ENCODE results near the gene ZNF417. TPM values are rescaled to one million over a fixed set of nuclear protein-coding genes. Genes with fewer than 3 reads are reported as not detected.
"Not testable (repeated sequence)": the region's sequence is repeated elsewhere in the genome, so short reads cannot be mapped to it uniquely, and the experiment has no call there.

ZNF417 gene
- total RNA-seq, 2 donors from 2014 or later, result 7.5 TPM

DNA sequence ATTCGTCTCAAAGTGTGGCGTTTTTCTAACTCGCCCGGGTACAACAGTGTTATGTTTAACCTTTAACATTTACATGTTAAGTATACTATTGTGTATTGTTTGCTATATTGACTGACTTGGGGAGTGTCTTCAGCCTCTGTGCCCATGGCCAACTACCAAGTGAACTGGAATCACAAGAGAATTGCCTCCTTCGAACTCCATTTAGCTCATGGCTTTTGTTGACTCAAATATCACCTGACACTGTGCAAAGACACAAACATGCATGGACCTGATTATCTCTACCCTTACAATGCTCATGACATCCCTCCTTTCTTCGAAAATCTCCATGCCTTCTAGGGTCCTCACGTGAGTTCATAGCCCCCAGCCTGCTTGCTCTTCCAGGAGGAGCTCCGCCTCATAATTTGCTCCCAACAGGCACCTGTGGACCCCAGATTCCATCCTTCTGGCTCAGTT is 28.3 kb downstream of the ZNF417 start:
- Histone ChIP-seq H3K27me3 (no peaks in the 10 kb centered on the region), H3K4me3 (peak overlapping the region; percentile 66 to 76), H3K9me3 (no peaks in the 10 kb centered on the region), H3K4me1 (peaks cover 0 to 14% of the 10 kb centered on the region in 2 donors), H3K27ac (peak overlapping the region; percentile 72 to 81), H3K36me3 (peaks cover 6% of the 10 kb centered on the region)
- no peak for DNase-seq (ENCODE audit: low spot score)
- TF ChIP-seq, protein P1, sequence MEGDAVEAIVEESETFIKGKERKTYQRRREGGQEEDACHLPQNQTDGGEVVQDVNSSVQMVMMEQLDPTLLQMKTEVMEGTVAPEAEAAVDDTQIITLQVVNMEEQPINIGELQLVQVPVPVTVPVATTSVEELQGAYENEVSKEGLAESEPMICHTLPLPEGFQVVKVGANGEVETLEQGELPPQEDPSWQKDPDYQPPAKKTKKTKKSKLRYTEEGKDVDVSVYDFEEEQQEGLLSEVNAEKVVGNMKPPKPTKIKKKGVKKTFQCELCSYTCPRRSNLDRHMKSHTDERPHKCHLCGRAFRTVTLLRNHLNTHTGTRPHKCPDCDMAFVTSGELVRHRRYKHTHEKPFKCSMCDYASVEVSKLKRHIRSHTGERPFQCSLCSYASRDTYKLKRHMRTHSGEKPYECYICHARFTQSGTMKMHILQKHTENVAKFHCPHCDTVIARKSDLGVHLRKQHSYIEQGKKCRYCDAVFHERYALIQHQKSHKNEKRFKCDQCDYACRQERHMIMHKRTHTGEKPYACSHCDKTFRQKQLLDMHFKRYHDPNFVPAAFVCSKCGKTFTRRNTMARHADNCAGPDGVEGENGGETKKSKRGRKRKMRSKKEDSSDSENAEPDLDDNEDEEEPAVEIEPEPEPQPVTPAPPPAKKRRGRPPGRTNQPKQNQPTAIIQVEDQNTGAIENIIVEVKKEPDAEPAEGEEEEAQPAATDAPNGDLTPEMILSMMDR (IDR thresholded peaks at IDR 0.05), result no peak

DNA sequence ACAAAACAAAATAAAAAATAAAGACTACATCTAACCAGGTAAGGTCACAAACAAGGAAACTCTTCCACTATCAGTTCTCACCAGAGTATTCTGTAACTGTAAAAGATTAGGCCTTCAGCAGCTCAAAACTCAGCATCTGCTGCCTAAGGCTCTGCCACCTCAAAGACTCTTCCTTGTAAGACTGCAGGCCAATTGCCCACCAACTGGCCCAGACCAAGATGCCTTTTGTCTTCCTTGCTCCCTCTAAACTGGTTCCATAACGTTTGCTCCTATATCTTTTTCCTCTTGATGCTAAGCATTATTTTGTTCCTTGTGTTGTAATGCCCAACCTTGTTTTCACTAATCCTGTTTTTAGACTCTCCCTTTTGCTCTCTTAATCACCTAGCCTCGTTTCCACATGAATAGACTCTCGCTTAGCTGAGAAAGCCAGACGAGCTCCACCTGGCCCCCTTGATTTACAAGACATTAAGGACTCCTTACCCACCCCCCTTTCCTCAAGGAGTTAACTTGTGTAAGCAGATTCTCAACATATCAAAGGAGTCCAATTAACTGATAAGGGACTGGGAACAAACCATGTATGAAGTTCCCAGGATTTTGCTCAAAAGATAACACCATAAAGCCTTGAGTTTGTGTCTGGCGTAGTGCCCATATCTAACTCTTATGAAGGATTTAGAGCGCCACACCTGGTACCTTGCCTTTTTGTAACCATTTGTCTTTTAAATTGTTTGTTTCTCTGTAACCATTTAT is 29.0 kb downstream of the ZNF417 start:
- H3K27me3 ChIP-seq, result no peaks in the 10 kb centered on the region
- H3K36me3 ChIP-seq, result peaks cover 6% of the 10 kb centered on the region
- TF ChIP-seq, protein P1 (IDR thresholded peaks at IDR 0.05), result no peak
- H3K9me3 ChIP-seq, result no peaks in the 10 kb centered on the region
- peaks cover 0 to 14% of the 10 kb centered on the region in 2 donors for H3K4me1 ChIP-seq
- H3K4me3 ChIP-seq, result peak overlapping the region; percentile 66 to 76
- no peak overlapping the region for H3K27ac ChIP-seq
- no peak for DNase-seq (ENCODE audit: low spot score)

DNA sequence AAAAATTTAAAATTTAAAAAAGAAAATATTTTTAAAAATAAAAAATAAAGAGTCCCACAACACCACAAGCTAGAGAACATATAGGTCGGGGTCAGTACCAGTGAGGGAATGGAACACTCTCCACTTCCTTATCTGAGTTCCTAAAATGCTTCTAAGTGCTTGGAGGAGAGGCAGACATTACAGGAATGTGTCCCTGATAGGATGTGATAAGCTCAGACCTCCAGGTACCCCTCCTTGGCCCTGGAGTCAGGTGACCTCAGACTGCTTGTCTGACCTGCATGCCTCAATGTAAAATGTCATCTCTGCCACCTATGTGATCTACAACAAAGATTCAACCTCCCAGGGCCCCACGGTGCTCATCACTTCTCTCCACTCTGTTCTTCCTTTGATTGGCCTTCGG is 30.3 kb downstream of the ZNF417 start:
- Histone ChIP-seq H3K9me3 (no peaks in the 10 kb centered on the region), H3K36me3 (peaks cover 6% of the 10 kb centered on the region), H3K4me3 (no peak overlapping the region), H3K4me1 (peaks cover 0 to 14% of the 10 kb centered on the region in 2 donors), H3K27ac (peak overlapping the region in 1 of 2 donors; percentile 5), H3K27me3 (no peaks in the 10 kb centered on the region)
- TF ChIP-seq, protein P1 (IDR thresholded peaks at IDR 0.05), result no peak
- DNase-seq (ENCODE audit: low spot score), result no peak

DNA sequence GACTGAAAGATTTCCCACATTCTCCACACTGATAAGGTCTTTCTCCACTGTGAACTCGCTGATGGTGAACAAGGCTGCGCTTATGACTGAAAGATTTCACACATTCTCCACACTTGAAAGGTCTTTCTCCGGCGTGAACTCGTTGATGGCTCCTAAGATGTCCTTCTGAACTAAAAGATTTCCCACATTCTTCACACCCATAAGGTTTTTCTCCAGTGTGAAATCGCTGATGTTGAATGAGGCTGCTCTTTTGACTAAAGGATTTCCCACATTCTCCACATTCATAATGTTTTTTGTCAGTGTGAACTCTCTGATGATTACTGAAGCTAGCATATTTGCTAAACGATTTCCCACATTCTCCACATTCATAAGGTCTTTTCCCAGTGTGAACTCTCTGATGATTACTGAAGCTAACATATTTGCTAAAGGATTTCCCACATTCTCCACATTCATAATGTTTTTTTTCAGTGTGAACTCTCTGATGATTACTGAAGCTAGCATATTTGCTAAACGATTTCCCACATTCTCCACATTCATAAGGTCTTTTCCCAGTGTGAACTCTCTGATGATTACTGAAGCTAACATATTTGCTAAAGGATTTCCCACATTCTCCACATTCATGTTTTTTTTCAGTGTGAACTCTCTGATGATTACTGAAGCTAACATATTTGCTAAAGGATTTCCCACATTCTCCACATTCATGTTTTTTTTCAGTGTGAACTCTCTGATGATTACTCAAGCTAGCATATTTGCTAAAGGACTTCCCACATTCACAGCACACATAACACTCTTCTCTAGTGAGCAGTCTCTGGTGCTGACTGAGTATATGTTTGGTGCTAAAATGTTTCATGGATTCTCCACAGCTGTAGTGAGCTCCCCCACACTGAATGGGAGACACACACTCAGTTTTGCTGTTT is 42.3 kb downstream of the ZNF417 start:
- H3K36me3 ChIP-seq, result peaks cover 21% of the 10 kb centered on the region
- H3K9me3 ChIP-seq, result peaks cover 13 to 75% of the 10 kb centered on the region in 2 donors
- DNase-seq (ENCODE audit: low spot score), result not testable (repeated sequence)

DNA sequence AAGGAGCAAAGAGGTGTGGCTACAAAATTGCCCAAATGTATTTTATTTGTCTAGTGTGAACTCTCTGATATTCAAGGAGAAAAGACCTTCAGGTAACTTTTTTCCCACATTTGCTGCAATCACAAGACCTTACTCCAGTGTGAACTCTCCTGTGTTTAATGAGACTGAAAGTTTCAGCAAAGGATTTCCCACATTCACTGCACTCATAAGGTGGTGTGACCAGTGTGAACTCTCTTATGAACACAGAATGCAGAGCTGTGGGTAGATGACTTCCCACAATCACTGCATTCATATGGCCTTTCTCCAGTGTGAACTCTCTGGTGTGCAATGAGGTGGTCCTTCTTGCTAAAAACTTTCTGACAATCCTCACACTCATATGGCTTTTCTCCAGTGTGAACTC is 43.9 kb downstream of the ZNF417 start:
- Histone ChIP-seq H3K27me3 (no peaks in the 10 kb centered on the region), H3K9me3 (peaks cover 18 to 79% of the 10 kb centered on the region in 2 donors), H3K4me3 (no peak overlapping the region), H3K36me3 (peaks cover 30% of the 10 kb centered on the region), H3K4me1 (no peaks in the 10 kb centered on the region), H3K27ac (no peak overlapping the region)
- DNase-seq (ENCODE audit: low spot score), result no peak
- TF ChIP-seq, protein P1 (IDR thresholded peaks at IDR 0.05), result no peak

More for the DNA sequence above, 42.3 kb downstream of the ZNF417 start:
- not testable (repeated sequence) for H3K4me3 ChIP-seq, H3K27me3 ChIP-seq, H3K27ac ChIP-seq, H3K4me1 ChIP-seq

DNA sequence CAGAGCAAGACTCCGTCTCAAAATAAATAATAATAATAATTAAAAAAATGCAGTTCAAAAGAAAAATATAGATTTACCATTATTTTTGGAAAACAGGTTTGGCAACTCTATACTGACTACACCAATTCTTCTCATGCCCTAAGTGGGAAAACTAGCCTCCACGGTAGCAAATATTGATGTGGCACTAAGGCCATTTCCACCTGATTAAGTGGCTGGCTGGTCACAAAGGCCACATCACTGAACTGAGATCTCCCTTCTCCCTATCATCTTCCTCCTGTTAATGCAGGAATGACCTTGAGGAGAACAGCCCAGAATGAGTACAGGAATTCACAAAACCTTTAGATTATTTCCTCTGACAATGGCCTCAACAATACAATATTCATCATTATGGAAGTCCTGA is 46.2 kb downstream of the ZNF417 start:
- Histone ChIP-seq H3K9me3 (peaks cover 18 to 84% of the 10 kb centered on the region in 2 donors), H3K27ac (no peak overlapping the region), H3K36me3 (peaks cover 43% of the 10 kb centered on the region), H3K4me3 (no peak overlapping the region), H3K27me3 (no peaks in the 10 kb centered on the region), H3K4me1 (no peaks in the 10 kb centered on the region)
- TF ChIP-seq, protein P1 (IDR thresholded peaks at IDR 0.05), result no peak
- no peak for DNase-seq (ENCODE audit: low spot score)

DNA sequence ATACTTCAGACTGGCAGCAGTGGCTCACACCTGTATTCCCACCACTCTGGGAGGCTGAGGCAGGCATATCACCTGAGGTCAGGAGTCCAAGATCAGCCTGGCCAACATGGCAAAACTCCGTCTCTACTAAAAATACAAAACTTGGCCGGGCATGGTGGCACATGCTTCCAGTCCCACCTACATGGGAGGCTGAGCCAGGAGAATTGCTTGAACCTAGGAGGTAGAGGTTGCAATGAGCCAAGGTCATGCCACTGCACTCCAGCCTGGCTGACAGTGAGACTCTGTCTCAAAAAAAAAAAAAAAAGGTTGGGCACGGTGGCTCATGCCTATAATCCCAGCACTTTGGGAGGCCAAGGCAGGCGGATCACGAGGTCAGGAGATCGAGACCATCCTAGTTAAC is 46.7 kb downstream of the ZNF417 start:
- not testable (repeated sequence) for DNase-seq (ENCODE audit: low spot score); H3K4me1 ChIP-seq; H3K4me3 ChIP-seq; H3K27me3 ChIP-seq; H3K27ac ChIP-seq
- peaks cover 48% of the 10 kb centered on the region for H3K36me3 ChIP-seq
- peaks cover 18 to 82% of the 10 kb centered on the region in 2 donors for H3K9me3 ChIP-seq

Measured in right atrium auricular region (tissue), 2 donors.